NCI-H1694 (cell line): Measurements from ENCODE around the gene EEF1G.
"Not testable (repeated sequence)": the region's sequence is repeated elsewhere in the genome, so short reads cannot be mapped to it uniquely, and the experiment has no call there.

Experiments used
- DNase-seq: peaks from one replicate; lab custom pipeline; 2025; lab: John Stamatoyannopoulos, UW

EEF1G gene

GRCh38 chr11:62577046-62577714 is 3.5 kb upstream of the EEF1G start:
- DNase-seq: no peak

GRCh38 chr11:62575837-62576236 is 2.1 kb upstream of the EEF1G start:
- DNase-seq: no peak

- no peak for DNase-seq
These were observed 1.5 kb upstream of the EEF1G start for GRCh38 chr11:62575156-62575555.

DNA sequence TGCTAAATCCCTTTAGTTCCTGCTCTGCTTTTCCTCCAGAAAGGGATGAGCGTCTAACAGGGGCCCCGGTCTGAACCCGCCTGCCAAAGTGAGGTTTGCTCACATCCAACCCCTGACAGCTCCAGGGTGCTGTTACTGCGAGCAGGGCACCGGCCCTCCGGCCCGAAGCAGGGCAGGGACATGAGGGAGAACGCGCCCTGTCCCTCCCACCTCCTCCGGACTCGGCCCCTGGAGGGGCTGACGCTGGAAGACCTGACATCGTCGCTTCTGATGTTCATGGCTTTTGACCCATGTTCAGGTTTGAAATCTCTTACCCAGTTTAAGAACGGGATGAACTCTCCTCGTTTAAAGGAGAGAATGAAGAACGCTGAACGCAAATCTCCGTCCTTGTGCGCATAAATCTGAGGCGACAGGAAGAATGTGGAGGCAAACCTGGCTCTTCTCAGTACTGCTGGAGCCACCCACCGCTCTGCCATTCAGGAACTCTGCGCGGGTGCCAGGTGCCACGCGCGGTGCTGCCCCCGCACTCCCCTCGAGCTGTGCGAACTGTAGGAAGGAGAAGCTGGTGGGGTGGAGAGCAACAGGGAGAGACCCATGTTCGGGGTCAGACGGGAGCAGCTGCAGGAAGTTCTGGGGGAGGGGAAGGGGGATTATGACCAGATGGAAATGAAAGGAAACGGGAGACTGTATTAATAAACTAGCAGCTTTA is 826 bp upstream of the EEF1G start:
- no peak for DNase-seq

DNA sequence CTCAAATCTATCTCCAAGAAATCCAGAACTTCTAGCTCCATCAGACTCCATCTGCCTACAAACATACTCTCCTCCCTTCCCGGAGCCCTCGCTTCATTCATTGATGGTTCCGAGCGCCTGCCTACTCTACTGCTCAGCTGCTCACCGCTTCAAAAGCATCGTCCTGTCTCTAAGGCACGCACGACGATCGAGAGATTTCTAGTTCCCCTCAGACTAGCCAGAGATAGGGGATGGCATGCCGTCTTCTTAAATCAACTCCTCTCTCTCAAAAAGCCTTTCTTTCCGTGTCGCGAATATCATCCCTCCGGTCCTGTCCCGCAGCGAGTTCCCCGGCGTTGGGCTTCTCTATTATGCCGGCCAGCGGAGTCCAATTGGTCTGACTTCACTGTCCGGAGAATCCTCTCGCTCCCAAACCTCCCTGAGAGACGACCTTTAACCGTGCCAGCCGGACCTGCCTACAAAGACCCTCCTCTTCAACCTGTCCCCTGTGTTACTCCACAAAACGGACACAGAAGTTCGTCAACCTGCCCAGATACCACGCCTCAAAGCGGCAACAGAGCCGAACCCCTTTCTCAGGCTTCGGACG is 592 bp downstream of the EEF1G start:
- no peak for DNase-seq

- DNase-seq: no peak
These were observed 1.3 kb downstream of the EEF1G start for GRCh38 chr11:62572431-62572830.

- DNase-seq: not testable (repeated sequence)
These were observed 2.2 kb downstream of the EEF1G start for GRCh38 chr11:62571493-62571892.

DNA sequence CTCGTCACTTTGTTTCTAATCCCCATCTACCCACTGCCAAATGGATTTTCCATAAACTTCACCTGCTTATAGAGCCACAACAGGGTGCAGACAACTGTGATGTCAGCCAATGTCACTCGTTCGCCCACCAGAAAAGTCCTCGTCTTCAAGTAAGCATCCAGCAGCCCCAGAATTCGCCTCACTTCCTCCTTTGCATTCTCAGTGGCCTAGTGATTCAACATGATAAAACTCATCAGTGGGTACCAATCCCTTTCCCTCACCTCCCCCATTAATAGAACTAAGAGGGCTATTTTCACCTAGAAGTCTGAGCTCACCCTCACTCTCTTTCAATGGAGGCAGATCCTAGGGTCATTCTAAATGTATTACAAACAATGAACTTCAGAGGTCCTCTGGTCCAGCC is 2.8 kb downstream of the EEF1G start:
- DNase-seq: not testable (repeated sequence)

DNA sequence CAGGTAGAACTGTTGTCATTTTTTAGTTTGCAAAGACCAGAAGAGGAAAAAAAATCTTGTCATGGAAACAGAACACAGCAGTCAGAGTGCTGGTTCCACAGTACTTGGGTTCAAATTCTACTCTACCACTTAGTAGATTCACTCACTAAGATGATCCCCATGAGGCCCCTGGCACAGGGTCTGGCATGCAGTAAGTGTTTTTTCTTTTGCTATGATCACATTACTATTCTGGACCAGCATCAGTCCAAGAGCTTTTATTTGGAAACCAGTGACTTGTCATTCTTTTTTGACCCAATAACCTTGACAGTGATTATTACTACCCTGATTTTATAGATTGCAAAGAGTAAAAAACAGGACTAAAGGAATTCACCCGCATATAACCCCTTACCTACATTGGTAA is 4.1 kb downstream of the EEF1G start:
- no peak for DNase-seq

- DNase-seq: no peak
These were observed 6.6 kb downstream of the EEF1G start for GRCh38 chr11:62567018-62567633.

DNA sequence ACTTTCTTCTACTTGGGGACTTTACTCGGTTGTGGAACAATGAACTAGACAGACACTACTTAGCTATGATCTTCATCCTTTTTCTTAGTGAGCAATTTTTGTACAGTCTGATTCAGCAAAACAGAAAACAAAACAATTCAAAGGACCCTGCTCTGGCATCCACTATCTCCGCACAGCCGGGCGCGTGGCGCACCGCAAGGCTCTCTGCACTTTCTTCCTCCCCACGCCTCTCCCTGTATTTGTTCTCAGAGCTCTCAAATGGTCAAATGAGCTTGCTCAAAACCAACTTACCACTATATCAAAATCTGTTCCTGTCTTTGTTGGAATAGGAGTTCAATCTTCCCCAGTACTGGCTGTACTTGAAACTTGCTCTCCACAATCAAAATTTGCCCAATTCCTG is 7.4 kb downstream of the EEF1G start:
- DNase-seq: no peak

- no peak for DNase-seq
These were observed 8.4 kb downstream of the EEF1G start for GRCh38 chr11:62565100-62565802.

- DNase-seq: not testable (repeated sequence)
These were observed 11.9 kb downstream of the EEF1G start for GRCh38 chr11:62561677-62562230.

GRCh38 chr11:62560566-62561103 is 13.1 kb downstream of the EEF1G start:
- no peak for DNase-seq

DNA sequence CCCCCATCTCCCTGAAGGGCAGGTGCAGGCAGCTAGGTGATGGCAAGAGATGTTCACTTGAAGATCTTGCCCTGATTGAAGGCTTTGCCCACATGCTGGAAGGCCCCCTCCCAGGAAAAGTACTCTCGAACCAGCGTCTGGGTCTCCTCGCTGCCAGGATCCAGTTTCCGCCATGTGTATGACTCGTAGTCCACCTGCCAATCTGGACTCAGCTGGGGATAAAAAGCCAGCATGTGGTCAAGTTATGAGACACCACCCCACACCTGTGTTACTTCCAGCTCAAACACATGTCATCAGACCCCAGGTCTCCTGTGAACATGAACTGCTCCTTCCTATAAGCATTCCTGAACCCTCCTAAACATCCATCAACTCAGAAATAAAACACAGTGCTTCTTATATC is 14.1 kb downstream of the EEF1G start:
- DNase-seq: not testable (repeated sequence)

- DNase-seq: no peak
These were observed 14.5 kb downstream of the EEF1G start for GRCh38 chr11:62559204-62559603.

DNA sequence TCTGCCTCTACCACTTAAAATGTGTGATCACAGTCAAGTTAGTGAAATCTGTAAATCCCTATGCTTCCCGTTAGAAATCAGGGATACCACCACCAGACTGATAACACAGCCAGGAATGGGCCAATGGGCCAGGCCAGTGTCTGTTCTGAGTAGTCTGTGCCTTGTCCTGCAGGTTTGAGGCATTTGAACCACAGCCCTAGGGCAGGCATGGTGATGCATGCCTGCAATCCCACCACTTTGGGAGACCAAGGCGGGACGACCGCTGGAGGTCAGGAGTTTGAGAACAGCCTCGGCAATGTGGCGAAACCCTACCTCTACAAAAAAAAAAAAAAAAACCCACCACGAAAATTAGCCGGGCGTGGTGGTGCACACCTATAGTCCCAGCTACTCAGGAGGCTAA is 15.0 kb downstream of the EEF1G start:
- DNase-seq: no peak

DNA sequence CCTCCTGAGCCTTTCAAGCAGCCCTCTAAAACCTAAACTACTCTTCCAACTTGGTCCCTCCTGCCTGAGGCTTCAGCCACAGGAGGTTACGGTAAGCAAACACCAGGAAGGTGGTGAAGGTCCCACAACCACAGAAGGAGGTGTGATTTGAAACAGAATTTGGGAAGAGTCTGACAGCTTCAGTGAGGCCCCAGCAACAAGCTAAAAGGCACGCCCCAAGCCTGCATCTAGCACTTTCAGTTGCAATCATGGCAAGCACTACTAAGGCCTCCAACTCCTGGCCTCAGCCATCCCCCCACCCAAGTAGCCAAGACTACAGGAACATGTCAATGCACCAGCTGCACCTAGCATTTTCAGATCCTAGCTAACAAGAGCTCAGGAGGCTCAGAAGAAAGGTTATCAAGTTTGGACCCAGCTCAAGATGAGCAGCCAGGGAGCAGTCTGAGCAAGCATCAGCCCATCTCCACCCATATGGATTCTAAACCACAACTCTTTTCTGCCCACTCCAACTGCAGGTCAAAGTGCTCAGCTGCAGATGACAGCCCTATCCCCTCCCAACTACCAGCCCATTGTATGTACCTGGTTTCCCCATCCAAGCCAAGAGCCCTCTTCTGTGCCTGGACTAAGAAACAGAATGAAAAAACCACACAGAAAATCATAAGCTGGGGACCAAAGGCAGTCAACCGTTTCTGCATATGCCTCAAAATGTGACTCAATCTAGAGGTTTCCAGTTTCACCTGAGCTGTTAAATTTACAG is 16.6 kb downstream of the EEF1G start:
- DNase-seq: no peak

DNA sequence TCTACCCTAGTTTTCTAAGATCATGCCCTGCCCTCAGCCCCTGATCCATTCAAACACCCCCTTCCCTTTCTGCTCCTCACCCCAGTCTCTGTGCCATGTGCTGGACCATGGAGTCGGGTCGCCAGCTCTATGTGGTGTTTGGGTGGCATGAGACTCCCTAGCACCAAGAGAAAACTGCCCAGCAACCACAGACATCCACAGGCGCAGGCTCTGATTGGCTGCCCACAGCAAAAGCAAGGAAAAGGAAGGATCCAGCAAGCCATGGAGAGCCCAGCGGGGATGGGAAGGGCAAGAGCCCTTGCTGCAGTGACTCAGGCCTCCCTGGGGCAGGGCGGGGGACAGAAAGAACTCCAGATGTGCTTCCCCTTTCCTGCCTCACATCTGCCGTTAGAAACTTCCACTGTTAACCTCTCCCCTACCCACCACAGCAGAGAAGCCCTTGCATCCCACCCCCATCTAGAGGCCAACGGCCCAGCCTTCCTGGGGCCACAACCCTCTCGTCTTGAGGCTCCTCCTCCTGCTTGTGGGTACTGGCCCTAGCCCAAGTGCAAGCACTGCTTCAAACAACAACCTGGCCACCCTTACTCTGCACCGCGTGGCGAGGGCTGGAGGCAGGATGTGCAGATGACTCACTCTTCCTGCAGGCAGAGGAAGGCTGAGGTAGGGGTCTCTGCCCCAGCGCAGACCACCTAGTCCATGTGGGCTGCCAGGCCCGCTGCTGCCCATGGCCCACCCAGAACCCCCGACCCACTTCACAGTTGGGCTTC is 17.4 kb downstream of the EEF1G start:
- DNase-seq: no peak

DNA sequence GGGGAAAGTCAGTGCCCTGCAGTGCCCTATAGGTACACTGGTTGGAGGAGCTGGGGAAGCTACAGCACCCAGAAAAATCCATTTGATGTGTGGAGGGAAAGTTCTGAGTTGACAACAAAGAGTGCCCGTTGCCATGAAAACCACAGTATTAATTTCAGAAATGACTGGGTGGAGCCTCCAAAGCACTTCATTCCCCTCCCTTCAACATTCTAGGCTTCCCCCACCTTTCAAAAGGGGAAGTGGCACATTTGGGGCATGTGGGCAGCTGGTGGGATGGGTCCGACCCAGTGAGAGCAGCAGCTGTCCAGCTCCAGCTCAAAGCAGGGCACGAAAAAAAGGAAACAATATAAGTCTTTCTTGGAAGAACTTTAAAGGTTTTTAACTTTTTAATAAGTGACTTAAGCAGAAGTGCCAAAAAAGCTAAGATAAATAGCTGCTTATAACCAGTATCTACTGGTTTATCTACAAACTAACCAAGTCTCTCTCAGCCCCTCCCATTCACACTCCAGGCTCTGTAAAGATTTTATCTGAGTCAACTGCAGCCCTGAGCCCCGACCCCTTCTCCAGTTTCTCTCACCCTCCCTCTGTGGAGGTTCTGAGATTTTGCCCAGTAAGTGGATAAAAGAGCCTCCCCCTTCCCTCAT is 18.1 kb downstream of the EEF1G start:
- DNase-seq: no peak
